D721Med (cell line): ENCODE measurements around the gene ZBTB7C.

ENCODE experiments used
- DNase-seq: peaks from one replicate; pipeline ENCODE4 v3.0.0; 2011; ENCODE audit warnings: low spot score; ENCODE audit not compliant: insufficient read length
- FAIRE-seq: peaks from 2 replicates; lab custom pipeline; 2011; peaks lifted over from hg19 to GRCh38; lab: Jason Lieb, UNC
- TF ChIP-seq, protein P1 (sequence below): IDR thresholded peaks from 2 replicates; pipeline ENCODE4 v1.5.1; 2012; ENCODE audit warnings: mild to moderate bottlenecking, control low read depth; ENCODE audit not compliant: insufficient read depth; ENCODE audit errors: missing control alignments

ZBTB7C gene

DNA sequence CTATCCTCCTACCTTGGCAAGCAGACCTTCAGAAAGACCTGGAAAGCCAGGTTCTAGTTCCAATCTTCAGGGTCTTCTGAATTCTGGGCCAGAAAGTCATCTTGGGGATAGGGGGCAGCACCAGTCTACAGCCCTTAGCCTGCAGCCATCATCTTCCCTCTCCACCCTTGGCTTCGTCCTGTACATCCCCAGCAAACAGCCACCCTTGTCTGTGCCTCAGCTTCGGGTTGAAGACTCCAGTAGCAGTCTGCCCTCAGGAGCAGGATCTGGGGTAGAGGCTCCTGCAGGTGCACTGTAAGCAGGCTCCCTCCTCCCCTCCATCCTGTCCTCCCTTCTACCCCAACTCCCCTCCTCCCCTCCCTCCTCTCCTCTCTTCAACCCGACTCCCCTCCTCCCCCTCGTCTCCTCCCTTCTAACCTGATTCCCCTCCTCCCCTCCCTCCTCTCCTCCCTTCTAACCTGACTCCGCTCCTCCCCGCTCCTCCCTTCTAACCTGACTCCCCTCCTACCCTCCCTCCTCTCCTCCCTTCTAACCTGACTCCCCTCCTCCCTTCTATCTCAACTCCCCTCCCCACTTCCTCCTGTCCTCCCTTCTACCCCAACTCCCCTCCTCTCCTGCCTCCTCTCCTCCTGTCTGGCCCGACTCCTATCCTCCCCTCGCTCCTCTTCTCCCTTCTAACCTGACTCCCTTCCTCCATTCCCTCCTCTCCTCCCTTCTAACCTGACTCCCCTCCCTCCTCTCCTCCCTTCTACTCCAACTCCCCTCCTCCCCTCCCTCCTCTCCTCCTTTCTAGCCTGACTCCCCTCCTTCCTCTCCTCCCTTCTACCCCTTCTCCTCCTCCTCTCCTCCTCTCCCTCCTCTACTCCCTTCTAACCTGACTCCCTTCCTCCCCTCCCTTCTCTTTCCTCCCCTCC lies 388.6 kb downstream of the ZBTB7C start:
- FAIRE-seq (no peak), DNase-seq (no peak)
- TF ChIP-seq, protein P1, sequence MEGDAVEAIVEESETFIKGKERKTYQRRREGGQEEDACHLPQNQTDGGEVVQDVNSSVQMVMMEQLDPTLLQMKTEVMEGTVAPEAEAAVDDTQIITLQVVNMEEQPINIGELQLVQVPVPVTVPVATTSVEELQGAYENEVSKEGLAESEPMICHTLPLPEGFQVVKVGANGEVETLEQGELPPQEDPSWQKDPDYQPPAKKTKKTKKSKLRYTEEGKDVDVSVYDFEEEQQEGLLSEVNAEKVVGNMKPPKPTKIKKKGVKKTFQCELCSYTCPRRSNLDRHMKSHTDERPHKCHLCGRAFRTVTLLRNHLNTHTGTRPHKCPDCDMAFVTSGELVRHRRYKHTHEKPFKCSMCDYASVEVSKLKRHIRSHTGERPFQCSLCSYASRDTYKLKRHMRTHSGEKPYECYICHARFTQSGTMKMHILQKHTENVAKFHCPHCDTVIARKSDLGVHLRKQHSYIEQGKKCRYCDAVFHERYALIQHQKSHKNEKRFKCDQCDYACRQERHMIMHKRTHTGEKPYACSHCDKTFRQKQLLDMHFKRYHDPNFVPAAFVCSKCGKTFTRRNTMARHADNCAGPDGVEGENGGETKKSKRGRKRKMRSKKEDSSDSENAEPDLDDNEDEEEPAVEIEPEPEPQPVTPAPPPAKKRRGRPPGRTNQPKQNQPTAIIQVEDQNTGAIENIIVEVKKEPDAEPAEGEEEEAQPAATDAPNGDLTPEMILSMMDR: no peak

DNA sequence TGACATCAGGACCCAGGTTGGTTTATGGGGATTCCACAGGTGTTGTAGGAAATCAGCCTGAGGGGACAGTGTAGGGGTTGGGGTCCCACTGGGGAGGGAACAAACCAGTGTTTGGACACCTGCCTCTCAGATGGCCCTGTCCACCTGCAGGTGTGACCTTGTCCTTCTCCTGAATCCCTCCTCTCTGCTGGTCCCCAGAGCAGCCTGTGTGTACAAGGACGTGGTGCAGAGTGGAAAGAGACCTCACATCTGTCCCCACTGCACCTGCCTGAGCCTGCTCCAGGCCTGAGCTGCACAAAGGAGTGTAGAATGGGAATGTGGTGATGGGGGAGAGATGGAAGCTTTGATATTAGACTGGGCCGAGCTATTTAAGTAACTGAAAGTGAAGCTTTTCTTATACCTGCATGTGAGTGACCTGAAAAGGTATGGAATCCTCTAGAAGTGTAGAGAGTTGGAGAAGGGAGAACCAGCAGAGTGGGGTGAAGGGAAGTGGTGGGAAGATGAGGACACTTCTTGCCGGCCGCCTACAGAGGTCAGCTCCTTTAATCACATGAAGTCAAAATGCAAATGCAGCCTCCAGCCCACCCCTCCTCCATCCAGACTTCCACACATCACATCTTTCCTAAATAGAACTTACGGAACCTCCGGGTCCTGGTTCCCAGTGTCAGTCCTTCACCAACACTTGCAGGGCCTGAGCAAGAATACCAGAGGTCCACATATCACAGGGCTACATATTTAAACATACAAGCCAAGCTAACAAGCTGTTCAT lies 389.4 kb downstream of the ZBTB7C start:
- DNase-seq: no peak
- TF ChIP-seq, protein P1: no peak
- no peak for FAIRE-seq

DNA sequence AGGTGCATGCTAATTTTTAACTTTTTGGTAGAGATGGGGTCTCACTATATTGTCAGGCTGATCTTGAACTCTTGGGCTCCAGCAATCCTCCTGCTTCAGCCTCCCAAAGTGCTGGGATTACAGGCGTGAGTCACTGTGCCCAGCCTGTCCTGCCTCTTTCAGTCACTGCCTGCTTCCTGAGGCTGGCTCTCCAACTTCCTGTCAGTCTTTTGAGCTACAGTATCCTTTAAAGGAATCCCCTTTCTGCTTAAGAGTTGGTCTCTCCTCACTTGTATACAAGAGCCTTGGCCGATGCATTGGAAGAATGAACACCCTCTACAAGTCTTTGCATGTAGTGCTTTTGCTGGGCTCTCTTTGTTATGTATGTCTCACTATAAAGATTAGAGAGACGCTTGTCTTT lies 390.3 kb downstream of the ZBTB7C start:
- no peak for FAIRE-seq
- TF ChIP-seq, protein P1: no peak
- DNase-seq: no peak

DNA sequence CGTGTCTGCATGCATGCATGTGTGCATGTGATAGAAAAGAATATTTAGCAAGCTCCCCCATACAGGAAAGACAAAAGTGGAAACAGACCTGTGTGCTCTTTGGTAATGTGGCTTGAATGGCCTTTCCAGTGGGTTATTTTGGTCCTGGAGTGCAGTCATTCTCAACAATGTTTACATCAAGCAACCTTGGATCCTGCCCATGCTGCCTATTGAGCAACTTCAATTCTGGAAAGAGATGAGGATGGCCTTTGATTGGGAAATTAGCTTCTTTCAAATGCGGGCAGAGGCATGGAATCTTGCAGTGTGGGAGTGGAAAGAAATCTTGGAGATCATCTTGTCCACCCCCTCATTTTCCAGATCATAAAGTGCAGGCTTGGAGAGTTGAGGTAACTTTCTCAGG lies 391.5 kb downstream of the ZBTB7C start:
- TF ChIP-seq, protein P1: no peak
- FAIRE-seq: no peak
- DNase-seq: no peak

DNA sequence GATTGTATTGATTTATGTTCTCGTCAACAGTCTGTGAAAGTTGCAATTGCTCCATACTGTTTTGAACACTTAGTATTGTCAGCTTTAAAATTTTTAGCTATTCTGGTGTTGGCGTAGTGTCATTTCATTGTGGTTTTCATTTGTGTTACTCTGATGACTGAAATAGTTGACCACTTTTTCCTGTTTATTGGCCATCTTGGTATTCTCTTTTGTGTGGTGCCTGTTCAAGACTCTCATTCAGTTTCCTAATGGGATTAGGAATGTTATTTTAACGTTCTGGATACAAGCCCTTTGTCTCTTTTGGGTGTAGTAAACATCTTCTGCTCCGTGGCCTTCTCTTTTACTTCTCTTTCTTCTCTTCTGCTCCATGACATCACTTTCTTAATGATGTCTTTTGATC lies 396.0 kb downstream of the ZBTB7C start:
- FAIRE-seq: no peak
- no peak for DNase-seq
- TF ChIP-seq, protein P1: no peak

DNA sequence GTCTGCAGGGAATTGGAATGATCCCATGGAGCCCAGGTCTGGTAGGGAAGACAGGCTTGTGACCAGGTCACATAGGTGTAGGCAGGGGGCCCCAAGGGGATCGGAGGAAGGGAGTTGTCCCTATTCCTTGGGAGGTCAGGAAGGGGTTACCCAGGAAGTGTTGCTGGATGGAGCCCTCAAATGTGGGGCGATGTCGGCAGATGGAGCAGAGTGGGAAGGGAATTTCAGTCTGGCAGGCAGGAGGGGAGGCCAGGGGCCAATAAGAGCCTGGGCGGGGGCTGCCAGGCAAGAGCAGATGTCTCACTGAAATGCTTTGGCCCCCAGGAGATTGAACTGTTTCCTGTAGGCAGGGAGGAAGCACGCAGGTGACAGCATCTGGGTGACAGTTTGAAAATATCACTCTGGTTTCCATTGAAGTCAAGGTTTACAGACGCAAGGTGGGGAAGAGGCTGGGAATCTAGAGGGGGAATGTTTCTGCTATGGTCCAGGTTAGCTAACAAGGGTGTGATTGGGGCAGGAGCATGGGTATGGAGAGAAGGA lies 397.2 kb downstream of the ZBTB7C start:
- FAIRE-seq: no peak
- TF ChIP-seq, protein P1: no peak
- no peak for DNase-seq
